Right atrium auricular region (tissue), 2 donors: Measurements from ENCODE around the gene ZNF683. TPM values are rescaled to one million over a fixed set of nuclear protein-coding genes. Genes with fewer than 3 reads are reported as not detected.
"Not testable (repeated sequence)": the region's sequence is repeated elsewhere in the genome, so short reads cannot be mapped to it uniquely, and the experiment has no call there.

Experiments used
- DNase-seq: peaks from one replicate; pipeline ENCODE4 v3.0.0-alpha.2; 2019; ENCODE audit warnings: low spot score
- H3K27ac ChIP-seq, 2 donors: fragments of 200-600 bp; sonication (generic); 1 replicate in 1 of 2; 2 replicates in 1 of 2; pipeline ENCODE4 v1.5.1; 2016 to 2019
- H3K27me3 ChIP-seq, 2 donors: fragments of 200-600 bp; sonication (generic); one replicate each; pipeline versions ENCODE4 v1.5.1 to v1.6.0; 2017 to 2019
- H3K36me3 ChIP-seq: fragments of 200-600 bp; sonication (generic); one replicate; pipeline ENCODE4 v1.5.1; 2016
- H3K4me1 ChIP-seq, 2 donors: fragments of 200-600 bp; sonication (generic); one replicate each; pipeline versions ENCODE4 v1.5.1 to v1.6.0; 2017 to 2019
- H3K4me3 ChIP-seq, 2 donors: fragments of 200-600 bp; sonication (generic); 1 replicate in 1 of 2; 2 replicates in 1 of 2; pipeline ENCODE4 v1.5.1; 2017 to 2019; ENCODE audit warnings: mild to moderate bottlenecking in 1 of 2, moderate library complexity in 1 of 2
- H3K9me3 ChIP-seq, 2 donors: fragments of 200-600 bp; sonication (generic); one replicate each; pipeline ENCODE4 v1.5.1; 2019
- CTCF ChIP-seq, 2 donors: fragments of 200-600 bp; sonication (generic); IDR thresholded peaks; one replicate each; pipeline ENCODE4 v1.5.1; 2019; ENCODE audit warnings: antibody characterized with exemption in 2 of 2
- total RNA-seq, 2 donors: library from RNA; depleted of rRNA; stranded (reverse); fragments of >200 nt; gene quantifications; one replicate each; pipeline ENCODE4 v1.1.0, GENCODE V29; 2016

ZNF683 gene
- total RNA-seq, 2 donors from 2014 or later, result not detected

- H3K27ac ChIP-seq, result no peak overlapping the region
- no peaks in the 10 kb centered on the region for H3K27me3 ChIP-seq
- H3K36me3 ChIP-seq, result no peaks in the 10 kb centered on the region
- peaks cover 0 to 5% of the 10 kb centered on the region in 2 donors for H3K4me1 ChIP-seq
- H3K4me3 ChIP-seq, result no peak overlapping the region
- H3K9me3 ChIP-seq, result no peaks in the 10 kb centered on the region
- TF ChIP-seq CTCF (IDR thresholded peaks at IDR 0.05), result no peak
- DNase-seq, result no peak
These were observed 5.7 kb upstream of the ZNF683 start for GRCh38 chr1:26378088-26378878.

GRCh38 chr1:26376050-26376449 lies 3.5 kb upstream of the ZNF683 start:
- H3K36me3 ChIP-seq, result no peaks in the 10 kb centered on the region
- no peaks in the 10 kb centered on the region for H3K27me3 ChIP-seq
- no peak overlapping the region for H3K27ac ChIP-seq
- DNase-seq, result no peak
- H3K4me3 ChIP-seq, result no peak overlapping the region
- no peak for TF ChIP-seq CTCF (IDR thresholded peaks at IDR 0.05)
- H3K4me1 ChIP-seq, result peaks cover 0 to 5% of the 10 kb centered on the region in 2 donors
- no peaks in the 10 kb centered on the region for H3K9me3 ChIP-seq

GRCh38 chr1:26375081-26375480 lies 2.5 kb upstream of the ZNF683 start:
- Histone ChIP-seq H3K4me3 (no peak overlapping the region), H3K4me1 (peaks cover 0 to 5% of the 10 kb centered on the region in 2 donors), H3K27me3 (no peaks in the 10 kb centered on the region), H3K9me3 (no peaks in the 10 kb centered on the region), H3K36me3 (no peaks in the 10 kb centered on the region), H3K27ac (no peak overlapping the region)
- no peak for TF ChIP-seq CTCF (IDR thresholded peaks at IDR 0.05)
- DNase-seq, result no peak

GRCh38 chr1:26374361-26374760 lies 1.8 kb upstream of the ZNF683 start:
- DNase-seq, H3K27ac ChIP-seq, H3K36me3 ChIP-seq, H3K4me3 ChIP-seq, H3K4me1 ChIP-seq, H3K27me3 ChIP-seq, H3K9me3 ChIP-seq: not testable (repeated sequence)

GRCh38 chr1:26373789-26374188 lies 1.2 kb upstream of the ZNF683 start:
- no peak overlapping the region for H3K27ac ChIP-seq

GRCh38 chr1:26373281-26373680 lies 731 bp upstream of the ZNF683 start:
- H3K4me1 ChIP-seq, result peaks cover 0 to 2% of the 10 kb centered on the region in 2 donors
- H3K9me3 ChIP-seq, result no peaks in the 10 kb centered on the region
- H3K27me3 ChIP-seq, result no peaks in the 10 kb centered on the region
- no peak overlapping the region for H3K4me3 ChIP-seq
- no peak for TF ChIP-seq CTCF (IDR thresholded peaks at IDR 0.05)
- no peak for DNase-seq
- no peaks in the 10 kb centered on the region for H3K36me3 ChIP-seq
- no peak overlapping the region for H3K27ac ChIP-seq

More at GRCh38 chr1:26373789-26374188, 1.2 kb upstream of the ZNF683 start:
- no peak for DNase-seq
- Histone ChIP-seq H3K4me3 (no peak overlapping the region), H3K4me1 (peaks cover 0 to 5% of the 10 kb centered on the region in 2 donors), H3K36me3 (no peaks in the 10 kb centered on the region), H3K27me3 (no peaks in the 10 kb centered on the region), H3K9me3 (no peaks in the 10 kb centered on the region)
- no peak for TF ChIP-seq CTCF (IDR thresholded peaks at IDR 0.05)
